ENCODE results near the gene SLC35F1.

DNA sequence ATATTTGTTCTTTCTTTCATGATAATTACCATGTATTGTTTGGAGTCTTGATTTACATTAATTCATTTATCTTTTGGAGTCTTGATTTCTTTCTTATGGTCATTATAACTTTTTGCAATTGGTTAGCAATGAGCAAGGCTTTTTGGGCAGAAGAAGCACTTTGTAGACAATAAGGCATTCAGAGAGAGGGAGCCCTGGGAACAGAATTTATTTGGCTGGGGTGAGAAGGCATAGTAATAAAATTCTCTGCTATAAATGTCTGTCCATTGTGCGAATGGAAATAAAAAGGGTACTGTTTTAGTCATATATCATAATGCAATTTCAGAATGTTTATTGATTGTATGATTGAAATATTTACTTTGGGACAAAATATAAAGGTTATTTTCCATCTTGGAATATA is 147.0 kb downstream of the SLC35F1 start:
- TF ChIP-seq, protein P1, sequence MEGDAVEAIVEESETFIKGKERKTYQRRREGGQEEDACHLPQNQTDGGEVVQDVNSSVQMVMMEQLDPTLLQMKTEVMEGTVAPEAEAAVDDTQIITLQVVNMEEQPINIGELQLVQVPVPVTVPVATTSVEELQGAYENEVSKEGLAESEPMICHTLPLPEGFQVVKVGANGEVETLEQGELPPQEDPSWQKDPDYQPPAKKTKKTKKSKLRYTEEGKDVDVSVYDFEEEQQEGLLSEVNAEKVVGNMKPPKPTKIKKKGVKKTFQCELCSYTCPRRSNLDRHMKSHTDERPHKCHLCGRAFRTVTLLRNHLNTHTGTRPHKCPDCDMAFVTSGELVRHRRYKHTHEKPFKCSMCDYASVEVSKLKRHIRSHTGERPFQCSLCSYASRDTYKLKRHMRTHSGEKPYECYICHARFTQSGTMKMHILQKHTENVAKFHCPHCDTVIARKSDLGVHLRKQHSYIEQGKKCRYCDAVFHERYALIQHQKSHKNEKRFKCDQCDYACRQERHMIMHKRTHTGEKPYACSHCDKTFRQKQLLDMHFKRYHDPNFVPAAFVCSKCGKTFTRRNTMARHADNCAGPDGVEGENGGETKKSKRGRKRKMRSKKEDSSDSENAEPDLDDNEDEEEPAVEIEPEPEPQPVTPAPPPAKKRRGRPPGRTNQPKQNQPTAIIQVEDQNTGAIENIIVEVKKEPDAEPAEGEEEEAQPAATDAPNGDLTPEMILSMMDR (conservative IDR thresholded peaks at IDR 0.05 in 1 of 2, IDR thresholded peaks at IDR 0.05 in 1 of 2; ENCODE audit: low read depth in 1 of 2, low read length in 2 of 2), result no peak
- TF ChIP-seq EZH2 (IDR thresholded peaks at IDR 0.05; ENCODE audit: low read length, missing control alignments), result no peak
